Upper lobe of left lung (tissue), 4 donors: ENCODE data around the gene ZNF367.

Source experiments
- EP300 ChIP-seq, 4 donors: sonication (generic); formaldehyde crosslinking; IDR thresholded peaks; one replicate each; pipeline ENCODE4 v1.5.1; 2017; ENCODE audit warnings: antibody characterized with exemption in 4 of 4, control low read depth in 2 of 4
- POLR2A ChIP-seq, 4 donors: fragments of 450-650 bp; IDR thresholded peaks; one replicate each; pipeline ENCODE4 v1.5.1; 2016 to 2017; ENCODE audit warnings: antibody characterized with exemption in 4 of 4, mild to moderate bottlenecking in 2 of 4

GRCh38 chr9:96462541-96462940 lies 44.4 kb upstream of the ZNF367 start:
- TF ChIP-seq POLR2A (IDR thresholded peaks at IDR 0.05) (no peak), EP300 (IDR thresholded peaks at IDR 0.05) (no peak)
